Endothelial cell of umbilical vein (primary cell): Measurements from ENCODE around the gene GPSM1. TPM values are rescaled to one million over a fixed set of nuclear protein-coding genes. Genes with fewer than 3 reads are reported as not detected.

Source experiments
- BruUV-seq: library from RNA; stranded (reverse); fragments of 400-500 nt; replicated peaks from 2 replicates; lab custom pipeline; 2021; lab: Mats Ljungman, UMichigan
- CTCF ChIA-PET: fragments of 300-600, 350-600 bp; sonication (Branson Sonifier 250); formaldehyde crosslinking; loops from one replicate; lab custom pipeline; 2021; ENCODE audit warnings: antibody characterized with exemption, inconsistent platforms; lab: Charles Lee
- POLR2A ChIA-PET: fragments of 300-600, 350-600 bp; sonication (Branson Sonifier 250); formaldehyde crosslinking; loops from one replicate; lab custom pipeline; 2021; ENCODE audit warnings: antibody characterized with exemption, inconsistent platforms; lab: Charles Lee
- DNase-seq: peaks from one replicate; pipeline ENCODE4 v3.0.0-alpha.2; 2011; ENCODE audit warnings: low read depth, low spot score
- FAIRE-seq: peaks from 2 replicates; lab custom pipeline; 2011; peaks lifted over from hg19 to GRCh38; lab: Jason Lieb, UNC
- H2AFZ ChIP-seq: 2 replicates; pipeline ENCODE4 v1.6.0; 2012; ENCODE audit warnings: low read depth, low read length, control low read depth, inconsistent platforms
- H3K27ac ChIP-seq: 2 replicates; pipeline ENCODE4 v1.5.1; 2011; ENCODE audit warnings: low read depth, mild to moderate bottlenecking, control low read depth, low read length, moderate library complexity; ENCODE audit not compliant: insufficient read depth
- H3K27me3 ChIP-seq, 2 experiments: 2 replicates each; pipeline versions ENCODE4 v1.6.0 to v1.6.1; 2011; ENCODE audit warnings: low read length in 2 of 2, mixed read lengths in 1 of 2; ENCODE audit not compliant: control insufficient read depth in 2 of 2, insufficient read depth in 2 of 2
- H3K36me3 ChIP-seq, 2 experiments: 2 replicates in 1 of 2; 3 replicates in 1 of 2; pipeline ENCODE4 v1.5.1; 2011; ENCODE audit warnings: low read length in 2 of 2, mild to moderate bottlenecking in 1 of 2, moderate library complexity in 1 of 2; ENCODE audit not compliant: control insufficient read depth in 2 of 2, insufficient read depth in 2 of 2; ENCODE audit errors: extremely low read depth in 1 of 2
- H3K4me1 ChIP-seq: 3 replicates; pipeline ENCODE4 v1.5.1; 2011; ENCODE audit warnings: mild to moderate bottlenecking, low read length; ENCODE audit not compliant: control insufficient read depth, insufficient read depth; ENCODE audit errors: extremely low read depth
- H3K4me2 ChIP-seq: 2 replicates; pipeline ENCODE4 v1.6.1; 2011; ENCODE audit warnings: low read length, control low read depth, mixed read lengths; ENCODE audit not compliant: insufficient read depth
- H3K4me3 ChIP-seq, 3 experiments: fragments of 200-600 bp in 1 of 3; sonication (generic), shearing (Covaris generic) in 1 of 3; replicated peaks in 1 of 3; 2 replicates each; pipeline ENCODE4 v1.5.1; 2011 to 2016; ENCODE audit warnings: control low read depth in 3 of 3, low read length in 3 of 3, mild to moderate bottlenecking in 2 of 3, inconsistent platforms in 1 of 3, low read depth in 1 of 3, moderate library complexity in 1 of 3; ENCODE audit not compliant: insufficient read depth in 1 of 3
- H3K79me2 ChIP-seq: 2 replicates; pipeline ENCODE4 v1.6.0; 2012; ENCODE audit warnings: low read length, inconsistent platforms; ENCODE audit not compliant: control insufficient read depth, insufficient read depth
- H3K9ac ChIP-seq: replicated peaks from 2 replicates; pipeline ENCODE3; 2011; ENCODE audit warnings: low read length, control low read depth; ENCODE audit not compliant: insufficient read depth; ENCODE audit errors: extremely low read depth
- H3K9me1 ChIP-seq: replicated peaks from 3 replicates; pipeline ENCODE4 v1.6.0; 2011; ENCODE audit warnings: mild to moderate bottlenecking, low read length; ENCODE audit not compliant: control insufficient read depth, insufficient read depth; ENCODE audit errors: extremely low read depth
- H3K9me3 ChIP-seq: replicated peaks from 2 replicates; pipeline ENCODE4 v1.5.1; 2012; ENCODE audit warnings: low read length, inconsistent platforms; ENCODE audit not compliant: control insufficient read depth, insufficient read depth
- H4K20me1 ChIP-seq: replicated peaks from 2 replicates; pipeline ENCODE3; 2011; ENCODE audit warnings: mild to moderate bottlenecking, low read length; ENCODE audit not compliant: control insufficient read depth, insufficient read depth; ENCODE audit errors: extremely low read depth
- EZH2 ChIP-seq: IDR thresholded peaks from 2 replicates; pipeline ENCODE4 v1.6.1; 2012; ENCODE audit warnings: borderline replicate concordance, low read depth, mild to moderate bottlenecking, moderate library complexity, low read length, inconsistent platforms; ENCODE audit not compliant: severe bottlenecking
- FOS ChIP-seq: IDR thresholded peaks from 2 replicates; pipeline ENCODE4 v1.6.1; 2011; ENCODE audit warnings: mild to moderate bottlenecking, low read length, moderate library complexity, borderline replicate concordance; ENCODE audit not compliant: insufficient read depth
- GATA2 ChIP-seq: IDR thresholded peaks from 2 replicates; pipeline ENCODE4 v1.7.0; 2011; ENCODE audit warnings: low read depth, mild to moderate bottlenecking, moderate library complexity, mixed read lengths, low read length; ENCODE audit not compliant: insufficient read length, insufficient read depth
- JUN ChIP-seq: IDR thresholded peaks from 2 replicates; pipeline ENCODE4 v1.6.1; 2011; ENCODE audit warnings: borderline replicate concordance, low read depth; ENCODE audit not compliant: insufficient read length, insufficient read depth
- MAX ChIP-seq: IDR thresholded peaks from 2 replicates; pipeline ENCODE4 v1.6.1; 2011; ENCODE audit not compliant: insufficient read depth, insufficient read length
- MYC ChIP-seq: IDR thresholded peaks from one replicate; pipeline ENCODE4 v1.6.1; 2011; ENCODE audit warnings: mild to moderate bottlenecking, low read depth, low read length
- POLR2A ChIP-seq: IDR thresholded peaks from 2 replicates; pipeline ENCODE4 v1.6.1; 2012; ENCODE audit warnings: low read depth, mild to moderate bottlenecking, control low read depth, low read length
- POLR2AphosphoS5 ChIP-seq: IDR thresholded peaks from 2 replicates; pipeline ENCODE4 v1.6.1; 2012; ENCODE audit warnings: low read depth, mild to moderate bottlenecking, control low read depth, low read length, moderate library complexity; ENCODE audit not compliant: insufficient read depth
- dilution Hi-C: fragments of 300-500 bp; cut with MboI; formaldehyde crosslinking; loops from one replicate; pipeline ENCODE4 v1.15.0; 2019; ENCODE audit warnings: low sequenced_read_pairs; ENCODE audit not compliant: extremely low pct_ligation_motif_present
- intact Hi-C: fragments of 100-400 bp; cut with micrococcal nuclease; formaldehyde crosslinking; loops from one replicate; pipeline ENCODE4 v1.10.0; 2022
- polyA plus RNA-seq, 4 experiments: library from polyadenylated mRNA; depleted of rRNA in 3 of 4; stranded (reverse) in 3 of 4; unstranded in 1 of 4; fragments of >200 nt; gene quantifications; 2 replicates each; pipeline versions ENCODE4 v1.2.1 to v1.2.3, GENCODE V29; 2011 to 2012; ENCODE audit warnings: missing spikeins in 1 of 4
- total RNA-seq: library from RNA; stranded (reverse); gene quantifications from 2 replicates; pipeline ENCODE4 v1.2.3, GENCODE V29; 2021
- TF ChIP-seq, protein P1 (sequence below), 2 donors: IDR thresholded peaks; 1 replicate in 1 of 2; 2 replicates in 1 of 2; pipeline ENCODE4 v1.5.1; 2011; ENCODE audit warnings: low read length in 2 of 2, mild to moderate bottlenecking in 2 of 2, moderate library complexity in 2 of 2, control low read depth in 1 of 2, inconsistent platforms in 1 of 2, low read depth in 1 of 2; ENCODE audit not compliant: insufficient read depth in 1 of 2; ENCODE audit errors: extremely low read depth in 1 of 2

GPSM1 gene
- total and polyA plus RNA-seq, 2 donors (not counting 3 experiments of a cell fraction or from before 2014, with no cell fraction given): 34.6 to 47.1 TPM

GRCh38 chr9:136368190-136368589 lies 40.9 kb downstream of the GPSM1 start:
- Histone ChIP-seq H3K9me3 (no peaks in the 10 kb centered on the region), H3K79me2 (no peaks in the 10 kb centered on the region), H3K27me3 (no peaks in the 10 kb centered on the region), H3K4me1 (peaks cover 3% of the 10 kb centered on the region), H3K9me1 (no peaks in the 10 kb centered on the region), H2AFZ (no peak overlapping the region), H3K9ac (no peak overlapping the region), H3K36me3 (no peaks in the 10 kb centered on the region), H4K20me1 (no peaks in the 10 kb centered on the region), H3K4me3 (no peak overlapping the region), H3K4me2 (no peak overlapping the region), H3K27ac (no peak overlapping the region)
- CTCF ChIA-PET: interaction anchor here (1.2 to 1.3 kb wide), 2 partner anchors 56 to 263 kb away, joined by 3 to 5 read pairs; no protein-coding TSS in a partner anchor
- no TSS peak for BruUV-seq
- FAIRE-seq (no peak), DNase-seq (no peak)
- intact Hi-C loops: no loop called here
- POLR2A ChIA-PET: interaction anchor here (0.7 kb wide), 1 partner anchor 624 kb away, joined by 3 read pairs; no protein-coding TSS in a partner anchor
- TF ChIP-seq POLR2A (no peak), JUN (no peak), EZH2 (no peak), FOS (no peak), MAX (no peak), GATA2 (no peak), POLR2AphosphoS5 (no peak), MYC (no peak)
- TF ChIP-seq, protein P1, sequence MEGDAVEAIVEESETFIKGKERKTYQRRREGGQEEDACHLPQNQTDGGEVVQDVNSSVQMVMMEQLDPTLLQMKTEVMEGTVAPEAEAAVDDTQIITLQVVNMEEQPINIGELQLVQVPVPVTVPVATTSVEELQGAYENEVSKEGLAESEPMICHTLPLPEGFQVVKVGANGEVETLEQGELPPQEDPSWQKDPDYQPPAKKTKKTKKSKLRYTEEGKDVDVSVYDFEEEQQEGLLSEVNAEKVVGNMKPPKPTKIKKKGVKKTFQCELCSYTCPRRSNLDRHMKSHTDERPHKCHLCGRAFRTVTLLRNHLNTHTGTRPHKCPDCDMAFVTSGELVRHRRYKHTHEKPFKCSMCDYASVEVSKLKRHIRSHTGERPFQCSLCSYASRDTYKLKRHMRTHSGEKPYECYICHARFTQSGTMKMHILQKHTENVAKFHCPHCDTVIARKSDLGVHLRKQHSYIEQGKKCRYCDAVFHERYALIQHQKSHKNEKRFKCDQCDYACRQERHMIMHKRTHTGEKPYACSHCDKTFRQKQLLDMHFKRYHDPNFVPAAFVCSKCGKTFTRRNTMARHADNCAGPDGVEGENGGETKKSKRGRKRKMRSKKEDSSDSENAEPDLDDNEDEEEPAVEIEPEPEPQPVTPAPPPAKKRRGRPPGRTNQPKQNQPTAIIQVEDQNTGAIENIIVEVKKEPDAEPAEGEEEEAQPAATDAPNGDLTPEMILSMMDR (IDR thresholded peaks at IDR 0.05; ENCODE audit: extremely low read depth in 1 of 2, insufficient read depth in 1 of 2, low read depth in 1 of 2, low read length in 2 of 2): no peak
- dilution Hi-C loops: no loop called here
